DOHH2 (cell line): ENCODE data around the gene CBLN4.

Experiments used
- EZH2phosphoT487 ChIP-seq: fragments of 200-600 bp; sonication (generic); IDR thresholded peaks from 2 replicates; pipeline ENCODE4 v1.6.1; 2017; ENCODE audit warnings: borderline replicate concordance, mild to moderate bottlenecking, antibody characterized with exemption, low read length, moderate library complexity, mixed read lengths
- TF ChIP-seq, protein P1 (sequence below): fragments of 200-600 bp; sonication (generic); IDR thresholded peaks from one replicate; pipeline ENCODE4 v1.5.1; 2014; ENCODE audit warnings: antibody characterized with exemption, mild to moderate bottlenecking, low read depth, low read length; ENCODE audit not compliant: poor library complexity, severe bottlenecking

DNA sequence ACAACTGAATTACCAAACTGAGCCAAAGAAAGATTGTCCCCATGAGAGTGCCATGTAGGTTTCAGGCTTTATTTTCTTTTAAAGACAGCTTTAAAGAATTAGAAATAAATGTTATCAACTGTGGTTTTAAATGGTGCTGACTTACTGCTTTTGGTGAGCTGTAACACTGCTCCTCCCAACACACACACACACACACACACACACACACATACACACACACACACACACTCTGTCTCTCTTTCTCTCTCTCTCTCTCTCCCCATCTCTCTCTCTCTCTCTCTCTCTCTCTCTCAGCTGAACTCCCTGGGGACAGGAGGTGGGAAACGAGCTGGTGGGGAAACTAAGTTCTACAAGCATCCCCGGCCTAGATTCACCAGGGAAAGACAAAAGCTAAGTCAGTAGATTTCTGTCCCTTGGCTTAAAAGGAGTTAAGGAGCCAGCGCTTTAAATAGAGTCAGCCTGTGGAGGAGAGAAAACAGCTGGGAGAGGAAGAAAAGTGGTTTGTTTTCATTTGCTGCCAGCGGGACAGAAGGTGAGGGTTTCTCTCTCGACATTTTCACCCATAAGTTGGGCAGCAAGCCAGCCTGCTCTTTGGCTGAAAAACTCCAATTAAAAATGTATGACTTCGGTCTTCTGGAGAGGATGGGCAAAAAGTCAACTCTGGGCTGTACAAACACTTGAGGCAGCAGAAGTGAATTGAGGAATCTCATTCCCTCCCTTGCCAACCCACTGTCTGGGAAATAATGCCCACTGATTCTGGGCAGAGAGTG lies 27.4 kb downstream of the CBLN4 start:
- TF ChIP-seq, protein P1, sequence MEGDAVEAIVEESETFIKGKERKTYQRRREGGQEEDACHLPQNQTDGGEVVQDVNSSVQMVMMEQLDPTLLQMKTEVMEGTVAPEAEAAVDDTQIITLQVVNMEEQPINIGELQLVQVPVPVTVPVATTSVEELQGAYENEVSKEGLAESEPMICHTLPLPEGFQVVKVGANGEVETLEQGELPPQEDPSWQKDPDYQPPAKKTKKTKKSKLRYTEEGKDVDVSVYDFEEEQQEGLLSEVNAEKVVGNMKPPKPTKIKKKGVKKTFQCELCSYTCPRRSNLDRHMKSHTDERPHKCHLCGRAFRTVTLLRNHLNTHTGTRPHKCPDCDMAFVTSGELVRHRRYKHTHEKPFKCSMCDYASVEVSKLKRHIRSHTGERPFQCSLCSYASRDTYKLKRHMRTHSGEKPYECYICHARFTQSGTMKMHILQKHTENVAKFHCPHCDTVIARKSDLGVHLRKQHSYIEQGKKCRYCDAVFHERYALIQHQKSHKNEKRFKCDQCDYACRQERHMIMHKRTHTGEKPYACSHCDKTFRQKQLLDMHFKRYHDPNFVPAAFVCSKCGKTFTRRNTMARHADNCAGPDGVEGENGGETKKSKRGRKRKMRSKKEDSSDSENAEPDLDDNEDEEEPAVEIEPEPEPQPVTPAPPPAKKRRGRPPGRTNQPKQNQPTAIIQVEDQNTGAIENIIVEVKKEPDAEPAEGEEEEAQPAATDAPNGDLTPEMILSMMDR: no peak
- TF ChIP-seq EZH2phosphoT487: no peak
